GM21825 (cell line): Measurements from ENCODE around the gene EHMT2.
"Not testable (repeated sequence)": the region's sequence is repeated elsewhere in the genome, so short reads cannot be mapped to it uniquely, and the experiment has no call there.

Experiments used
- ATAC-seq: cut with Tn5 transposase; IDR thresholded peaks from one replicate; pipeline ENCODE4 v1.9.1; 2021; ENCODE audit warnings: mild to moderate bottlenecking, moderate library complexity; ENCODE audit not compliant: unreplicated experiment

Gene EHMT2

GRCh38 chr6:31871046-31871659 lies 26.3 kb downstream of the EHMT2 start:
- no peak for ATAC-seq

- ATAC-seq, result no peak
Observed at GRCh38 chr6:31870385-31870921, 27.0 kb downstream of the EHMT2 start.

GRCh38 chr6:31869343-31869742 lies 28.2 kb downstream of the EHMT2 start:
- ATAC-seq, result no peak

- not testable (repeated sequence) for ATAC-seq
Observed at GRCh38 chr6:31868658-31868971, 28.9 kb downstream of the EHMT2 start.

- ATAC-seq, result no peak
Observed at GRCh38 chr6:31865205-31866118, 32.0 kb downstream of the EHMT2 start.

GRCh38 chr6:31864818-31865204 lies 32.7 kb downstream of the EHMT2 start:
- ATAC-seq, result no peak

- ATAC-seq, result not testable (repeated sequence)
Observed at GRCh38 chr6:31864123-31864562, 33.4 kb downstream of the EHMT2 start.

- peak; percentile 86 for ATAC-seq
Observed at GRCh38 chr6:31862344-31863235, 34.9 kb downstream of the EHMT2 start, which contains the start of gene NEU1. TSS of gene NEU1 (minus strand) at chr6:31862821. CDS start at chr6:31862776, 45 bp downstream.

- ATAC-seq, result no peak
Observed at GRCh38 chr6:31861919-31862343, 35.6 kb downstream of the EHMT2 start.

GRCh38 chr6:31861150-31861549 lies 36.3 kb downstream of the EHMT2 start:
- no peak for ATAC-seq

GRCh38 chr6:31860349-31860748 lies 37.1 kb downstream of the EHMT2 start:
- ATAC-seq, result no peak

GRCh38 chr6:31859923-31860322 lies 37.6 kb downstream of the EHMT2 start:
- ATAC-seq, result no peak

- no peak for ATAC-seq
Observed at GRCh38 chr6:31858707-31859106, 38.8 kb downstream of the EHMT2 start.

GRCh38 chr6:31857774-31858173 lies 39.7 kb downstream of the EHMT2 start:
- ATAC-seq, result not testable (repeated sequence)

- ATAC-seq, result not testable (repeated sequence)
Observed at GRCh38 chr6:31851980-31852718, 45.3 kb downstream of the EHMT2 start.

- no peak for ATAC-seq
Observed at GRCh38 chr6:31851485-31851832, 46.0 kb downstream of the EHMT2 start.

- ATAC-seq, result no peak
Observed at GRCh38 chr6:31850765-31851484, 46.6 kb downstream of the EHMT2 start.

GRCh38 chr6:31847276-31847978 lies 50.1 kb downstream of the EHMT2 start:
- ATAC-seq, result no peak

GRCh38 chr6:31844507-31844906 lies 53.0 kb downstream of the EHMT2 start:
- no peak for ATAC-seq
